Neuronal stem cell (in vitro differentiated cells): ENCODE data around the gene HELLS.

Experiments used
- DNase-seq: peaks from one replicate; pipeline ENCODE4 v3.0.0-alpha.2; 2013; ENCODE audit warnings: low spot score
- H2AFZ ChIP-seq: one replicate; pipeline ENCODE4 v1.6.1; 2013; ENCODE audit warnings: mild to moderate bottlenecking, low read length, inconsistent platforms
- H2AK5ac ChIP-seq: 2 replicates; pipeline ENCODE4 v1.6.1; 2013; ENCODE audit warnings: low read depth, mild to moderate bottlenecking, inconsistent platforms, low read length, moderate library complexity, mixed read lengths
- H2BK120ac ChIP-seq: 2 replicates; pipeline ENCODE4 v1.6.1; 2013; ENCODE audit warnings: low read depth, mild to moderate bottlenecking, inconsistent platforms, low read length, moderate library complexity, mixed read lengths
- H2BK12ac ChIP-seq: one replicate; pipeline ENCODE4 v1.6.1; 2013; ENCODE audit warnings: low read length, inconsistent platforms
- H2BK15ac ChIP-seq: 2 replicates; pipeline ENCODE4 v1.6.1; 2013; ENCODE audit warnings: mild to moderate bottlenecking, low read length, inconsistent platforms, mixed read lengths
- H2BK5ac ChIP-seq: one replicate; pipeline ENCODE4 v1.6.1; 2013; ENCODE audit warnings: inconsistent platforms, mild to moderate bottlenecking, low read length, moderate library complexity
- H3K14ac ChIP-seq: one replicate; pipeline ENCODE4 v1.6.1; 2013; ENCODE audit warnings: low read length, inconsistent platforms
- H3K18ac ChIP-seq: 2 replicates; pipeline ENCODE4 v1.6.1; 2013; ENCODE audit warnings: low read length, inconsistent platforms
- H3K23ac ChIP-seq: 2 replicates; pipeline ENCODE4 v1.6.1; 2013; ENCODE audit warnings: low read depth, mild to moderate bottlenecking, mixed read lengths, low read length, inconsistent platforms; ENCODE audit not compliant: poor library complexity
- H3K27ac ChIP-seq: replicated peaks from 3 replicates; pipeline ENCODE4 v1.5.1; 2013; ENCODE audit warnings: low read length, inconsistent platforms
- H3K27me3 ChIP-seq, 3 experiments: 2 replicates each; pipeline ENCODE4 v1.6.1; 2013; ENCODE audit warnings: low read length in 3 of 3, mild to moderate bottlenecking in 2 of 3, inconsistent platforms in 1 of 3, low read depth in 1 of 3, mixed read lengths in 1 of 3, moderate library complexity in 1 of 3; ENCODE audit not compliant: control insufficient read depth in 3 of 3, insufficient read depth in 3 of 3
- H3K36me3 ChIP-seq, 2 donors: replicated peaks in 1 of 2; 2 replicates each; pipeline ENCODE4 v1.6.1; 2013; ENCODE audit warnings: low read length in 2 of 2; ENCODE audit not compliant: control insufficient read depth in 2 of 2, insufficient read depth in 2 of 2
- H3K4ac ChIP-seq: 2 replicates; pipeline ENCODE4 v1.6.1; 2013; ENCODE audit warnings: inconsistent platforms, mild to moderate bottlenecking, low read length, moderate library complexity
- H3K4me1 ChIP-seq, 2 donors: 1 replicate in 1 of 2; 2 replicates in 1 of 2; pipeline ENCODE4 v1.6.1; 2013; ENCODE audit warnings: low read length in 2 of 2, low read depth in 1 of 2; ENCODE audit not compliant: control insufficient read depth in 2 of 2, insufficient read depth in 1 of 2
- H3K4me2 ChIP-seq: one replicate; pipeline ENCODE4 v1.6.1; 2013; ENCODE audit warnings: mild to moderate bottlenecking, low read length, inconsistent platforms; ENCODE audit not compliant: insufficient read depth, poor library complexity, severe bottlenecking
- H3K4me3 ChIP-seq, 2 donors: 2 replicates each; pipeline ENCODE4 v1.5.1; 2013; ENCODE audit warnings: low read length in 2 of 2, mild to moderate bottlenecking in 2 of 2, inconsistent platforms in 1 of 2, moderate library complexity in 1 of 2
- H3K79me1 ChIP-seq: one replicate; pipeline ENCODE4 v1.6.1; 2013; ENCODE audit warnings: low read depth, mild to moderate bottlenecking, inconsistent platforms, low read length, moderate library complexity
- H3K9ac ChIP-seq: one replicate; pipeline ENCODE4 v1.6.1; 2013; ENCODE audit warnings: mild to moderate bottlenecking, low read depth, low read length, inconsistent platforms; ENCODE audit not compliant: poor library complexity
- H3K9me3 ChIP-seq, 2 donors: replicated peaks in 1 of 2; 2 replicates each; pipeline versions ENCODE3 to v1.6.1; 2013; ENCODE audit warnings: low read length in 2 of 2, mild to moderate bottlenecking in 2 of 2, inconsistent platforms in 1 of 2, low read depth in 1 of 2, mixed read lengths in 1 of 2, moderate library complexity in 1 of 2; ENCODE audit not compliant: control insufficient read depth in 2 of 2, insufficient read depth in 1 of 2
- H4K8ac ChIP-seq: one replicate; pipeline ENCODE4 v1.6.1; 2013; ENCODE audit warnings: low read depth, mild to moderate bottlenecking, inconsistent platforms, low read length, moderate library complexity
- H4K91ac ChIP-seq: one replicate; pipeline ENCODE4 v1.6.1; 2013; ENCODE audit warnings: low read length, low read depth, mild to moderate bottlenecking, inconsistent platforms; ENCODE audit not compliant: poor library complexity
- WGBS, 2 donors: extraction: QIAGEN DNeasy Blood & Tissue Kit; methylation state at CpG; one replicate each; pipeline ENCODE4 v1.1.7; 2013; ENCODE audit warnings: missing lambda C conversion rate in 2 of 2, mixed read lengths in 1 of 2; ENCODE audit not compliant: insufficient read length in 2 of 2, insufficient replicate concordance in 1 of 2; ENCODE audit errors: extremely low coverage in 2 of 2; 5-methylcytosine and 5-hydroxymethylcytosine counted together

HELLS gene

GRCh38 chr10:94578790-94579189 lies 33.2 kb downstream of the HELLS start:
- H3K4ac ChIP-seq, result no peak overlapping the region
- H2BK15ac ChIP-seq, result no peak overlapping the region
- H3K27ac ChIP-seq, result no peak overlapping the region
- peaks cover 2% of the 10 kb centered on the region for H3K79me1 ChIP-seq
- WGBS, 2 donors, result no CpG with 5 or more reads among the region's 4 CpGs
- H4K91ac ChIP-seq, result no peak overlapping the region
- no peak overlapping the region for H3K4me3 ChIP-seq
- H2AFZ ChIP-seq, result no peak overlapping the region
- H3K23ac ChIP-seq, result no peak overlapping the region
- H3K4me1 ChIP-seq, result no peaks in the 10 kb centered on the region
- H2BK5ac ChIP-seq, result no peak overlapping the region
- no peak overlapping the region for H3K18ac ChIP-seq
- H3K27me3 ChIP-seq, result no peaks in the 10 kb centered on the region
- no peak overlapping the region for H4K8ac ChIP-seq
- H2BK120ac ChIP-seq, result no peak overlapping the region
- H3K4me2 ChIP-seq, result no peak overlapping the region
- no peak overlapping the region for H3K14ac ChIP-seq
- no peak overlapping the region for H2BK12ac ChIP-seq
- H3K9me3 ChIP-seq, result no peaks in the 10 kb centered on the region
- no peak for DNase-seq
- H2AK5ac ChIP-seq, result no peak overlapping the region
- H3K9ac ChIP-seq, result no peak overlapping the region
- peaks cover 14 to 93% of the 10 kb centered on the region in 2 donors for H3K36me3 ChIP-seq

DNA sequence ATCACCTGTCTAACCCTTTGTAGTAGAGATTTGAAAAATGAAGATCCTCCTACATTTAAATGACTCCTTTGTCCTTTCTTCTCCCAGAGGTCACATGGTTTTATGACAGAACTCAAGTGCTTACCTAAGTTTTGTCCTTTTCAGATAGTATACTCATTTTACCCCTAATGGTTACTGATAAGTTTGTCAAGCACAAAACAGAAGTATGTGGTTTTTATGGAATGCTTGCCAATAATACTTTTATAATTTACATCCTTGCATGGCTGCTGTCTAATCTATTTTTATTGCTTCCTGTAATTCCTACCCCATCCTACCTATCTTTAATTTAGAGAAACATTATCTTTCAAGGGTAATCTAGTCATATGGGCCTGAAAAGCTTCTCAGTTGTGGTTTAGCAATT lies 37.5 kb downstream of the HELLS start:
- no peak overlapping the region for H4K91ac ChIP-seq
- H3K27me3 ChIP-seq, result no peaks in the 10 kb centered on the region
- no peak overlapping the region for H3K4me3 ChIP-seq
- H2AFZ ChIP-seq, result no peak overlapping the region
- H3K4ac ChIP-seq, result no peak overlapping the region
- no peak overlapping the region for H2BK12ac ChIP-seq
- H3K14ac ChIP-seq, result no peak overlapping the region
- no peak overlapping the region for H3K23ac ChIP-seq
- no peak for DNase-seq
- no peak overlapping the region for H3K9ac ChIP-seq
- H3K36me3 ChIP-seq, result peaks cover 7 to 93% of the 10 kb centered on the region in 2 donors
- no peak overlapping the region for H2AK5ac ChIP-seq
- no peak overlapping the region for H3K18ac ChIP-seq
- H2BK5ac ChIP-seq, result no peak overlapping the region
- no peaks in the 10 kb centered on the region for H3K4me1 ChIP-seq
- no peak overlapping the region for H3K27ac ChIP-seq
- H2BK120ac ChIP-seq, result no peak overlapping the region
- no peak overlapping the region for H2BK15ac ChIP-seq
- no peak overlapping the region for H3K4me2 ChIP-seq
- peaks cover 2% of the 10 kb centered on the region for H3K79me1 ChIP-seq
- no peak overlapping the region for H4K8ac ChIP-seq
- H3K9me3 ChIP-seq, result no peaks in the 10 kb centered on the region

- H3K4ac ChIP-seq, result no peak overlapping the region
- no peak for DNase-seq
- no peak overlapping the region for H3K27ac ChIP-seq
- H4K91ac ChIP-seq, result no peak overlapping the region
- H2BK120ac ChIP-seq, result no peak overlapping the region
- H2AK5ac ChIP-seq, result no peak overlapping the region
- H3K27me3 ChIP-seq, result no peaks in the 10 kb centered on the region
- no peak overlapping the region for H3K9ac ChIP-seq
- no CpG with 5 or more reads among the region's 1 CpG for WGBS, 2 donors
- no peaks in the 10 kb centered on the region for H3K79me1 ChIP-seq
- H3K23ac ChIP-seq, result no peak overlapping the region
- no peaks in the 10 kb centered on the region for H3K4me1 ChIP-seq
- no peak overlapping the region for H2AFZ ChIP-seq
- H3K18ac ChIP-seq, result no peak overlapping the region
- no peak overlapping the region for H2BK15ac ChIP-seq
- no peaks in the 10 kb centered on the region for H3K9me3 ChIP-seq
- H3K14ac ChIP-seq, result no peak overlapping the region
- H3K4me2 ChIP-seq, result no peak overlapping the region
- no peak overlapping the region for H4K8ac ChIP-seq
- H3K36me3 ChIP-seq, result peaks cover 12 to 100% of the 10 kb centered on the region in 2 donors
- no peak overlapping the region for H2BK12ac ChIP-seq
- H3K4me3 ChIP-seq, result no peak overlapping the region
- H2BK5ac ChIP-seq, result no peak overlapping the region
These were observed 46.0 kb downstream of the HELLS start for GRCh38 chr10:94591461-94592205.

- H3K27me3 ChIP-seq, result no peaks in the 10 kb centered on the region
- no peak overlapping the region for H2BK12ac ChIP-seq
- no peak overlapping the region for H3K23ac ChIP-seq
- H3K4ac ChIP-seq, result no peak overlapping the region
- H4K8ac ChIP-seq, result no peak overlapping the region
- no peak overlapping the region for H3K4me3 ChIP-seq
- no peaks in the 10 kb centered on the region for H3K79me1 ChIP-seq
- peaks cover 8 to 99% of the 10 kb centered on the region in 2 donors for H3K36me3 ChIP-seq
- no peak overlapping the region for H3K9ac ChIP-seq
- no peak overlapping the region for H2AFZ ChIP-seq
- no peak overlapping the region for H2BK15ac ChIP-seq
- no peak for DNase-seq
- no peak overlapping the region for H2AK5ac ChIP-seq
- H2BK5ac ChIP-seq, result no peak overlapping the region
- H3K18ac ChIP-seq, result no peak overlapping the region
- H3K27ac ChIP-seq, result no peak overlapping the region
- no peak overlapping the region for H4K91ac ChIP-seq
- H3K4me2 ChIP-seq, result no peak overlapping the region
- H3K14ac ChIP-seq, result no peak overlapping the region
- H3K9me3 ChIP-seq, result no peaks in the 10 kb centered on the region
- WGBS, 2 donors, result no CpG with 5 or more reads among the region's 8 CpGs
- no peaks in the 10 kb centered on the region for H3K4me1 ChIP-seq
- no peak overlapping the region for H2BK120ac ChIP-seq
These were observed 57.3 kb downstream of the HELLS start for GRCh38 chr10:94602729-94603515.
